ENCODE results near the gene ITGBL1.

ITGBL1 gene

GRCh38 chr13:101640788-101641400, 188.4 kb downstream of the ITGBL1 start:
- no peak overlapping the region for H3K27ac ChIP-seq (ENCODE audit: low read length)
- ATAC-seq (ENCODE audit: insufficient read depth, low read depth), result no peak

DNA sequence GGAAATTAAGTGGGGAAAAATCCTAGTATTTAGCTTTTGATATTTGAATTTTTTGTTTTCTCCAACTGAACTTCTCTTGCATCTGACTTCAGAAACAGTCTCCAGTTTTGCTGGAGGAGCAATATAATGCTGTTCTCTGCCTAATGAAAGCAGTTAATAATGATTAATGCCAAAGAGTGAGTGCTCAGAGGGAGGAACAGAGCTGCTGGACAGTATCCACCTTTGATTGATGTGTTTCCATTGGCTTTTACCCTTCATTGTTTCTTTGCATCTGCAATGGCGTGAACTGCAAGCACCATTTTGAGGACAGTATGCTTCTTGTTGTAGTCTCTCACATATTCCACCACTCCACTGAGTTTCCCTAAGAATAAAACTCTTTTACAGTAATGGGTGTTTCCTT, 193.4 kb downstream of the ITGBL1 start:
- TF ChIP-seq, protein P1, sequence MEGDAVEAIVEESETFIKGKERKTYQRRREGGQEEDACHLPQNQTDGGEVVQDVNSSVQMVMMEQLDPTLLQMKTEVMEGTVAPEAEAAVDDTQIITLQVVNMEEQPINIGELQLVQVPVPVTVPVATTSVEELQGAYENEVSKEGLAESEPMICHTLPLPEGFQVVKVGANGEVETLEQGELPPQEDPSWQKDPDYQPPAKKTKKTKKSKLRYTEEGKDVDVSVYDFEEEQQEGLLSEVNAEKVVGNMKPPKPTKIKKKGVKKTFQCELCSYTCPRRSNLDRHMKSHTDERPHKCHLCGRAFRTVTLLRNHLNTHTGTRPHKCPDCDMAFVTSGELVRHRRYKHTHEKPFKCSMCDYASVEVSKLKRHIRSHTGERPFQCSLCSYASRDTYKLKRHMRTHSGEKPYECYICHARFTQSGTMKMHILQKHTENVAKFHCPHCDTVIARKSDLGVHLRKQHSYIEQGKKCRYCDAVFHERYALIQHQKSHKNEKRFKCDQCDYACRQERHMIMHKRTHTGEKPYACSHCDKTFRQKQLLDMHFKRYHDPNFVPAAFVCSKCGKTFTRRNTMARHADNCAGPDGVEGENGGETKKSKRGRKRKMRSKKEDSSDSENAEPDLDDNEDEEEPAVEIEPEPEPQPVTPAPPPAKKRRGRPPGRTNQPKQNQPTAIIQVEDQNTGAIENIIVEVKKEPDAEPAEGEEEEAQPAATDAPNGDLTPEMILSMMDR (IDR thresholded peaks at IDR 0.05; ENCODE audit: borderline replicate concordance, extremely low read depth, low read length, poor library complexity, severe bottlenecking), result no peak
- TF ChIP-seq EZH2 (IDR thresholded peaks at IDR 0.05; ENCODE audit: borderline replicate concordance, low read depth, low read length, severe bottlenecking), result no peak
- Histone ChIP-seq H2AFZ (ENCODE audit: low read depth, low read length) (no peak overlapping the region), H3K27ac (ENCODE audit: low read length) (no peak overlapping the region), H3K9me3 (ENCODE audit: insufficient read depth, low read length, severe bottlenecking) (no peaks in the 10 kb centered on the region), H3K4me1 (ENCODE audit: insufficient read depth, low read length) (no peaks in the 10 kb centered on the region), H3K9ac (ENCODE audit: low read depth, low read length) (no peak overlapping the region), H3K27me3 (ENCODE audit: insufficient read depth, low read length, poor library complexity) (no peaks in the 10 kb centered on the region), H3K4me3 (ENCODE audit: low read depth in 1 of 2, low read length in 2 of 2) (no peak overlapping the region), H4K20me1 (ENCODE audit: insufficient read depth, low read length) (no peaks in the 10 kb centered on the region), H3K79me2 (ENCODE audit: insufficient read depth, low read length) (no peaks in the 10 kb centered on the region), H3K36me3 (ENCODE audit: insufficient read depth, low read length) (no peaks in the 10 kb centered on the region), H3K4me2 (ENCODE audit: insufficient read depth, low read length) (no peak overlapping the region)
- ATAC-seq (ENCODE audit: insufficient read depth, low read depth) (no peak), DNase-seq (no peak)

More at GRCh38 chr13:101640788-101641400, 188.4 kb downstream of the ITGBL1 start:
- Histone ChIP-seq H3K27me3 (ENCODE audit: insufficient read depth, low read length, poor library complexity) (no peaks in the 10 kb centered on the region), H3K79me2 (ENCODE audit: insufficient read depth, low read length) (no peaks in the 10 kb centered on the region), H2AFZ (ENCODE audit: low read depth, low read length) (no peak overlapping the region), H3K4me3 (ENCODE audit: low read depth in 1 of 2, low read length in 2 of 2) (no peak overlapping the region), H3K4me2 (ENCODE audit: insufficient read depth, low read length) (no peak overlapping the region), H3K36me3 (ENCODE audit: insufficient read depth, low read length) (no peaks in the 10 kb centered on the region), H4K20me1 (ENCODE audit: insufficient read depth, low read length) (no peaks in the 10 kb centered on the region), H3K9ac (ENCODE audit: low read depth, low read length) (no peak overlapping the region), H3K4me1 (ENCODE audit: insufficient read depth, low read length) (peaks cover 5% of the 10 kb centered on the region), H3K9me3 (ENCODE audit: insufficient read depth, low read length, severe bottlenecking) (no peaks in the 10 kb centered on the region)
- TF ChIP-seq, protein P1 (IDR thresholded peaks at IDR 0.05; ENCODE audit: borderline replicate concordance, extremely low read depth, low read length, poor library complexity, severe bottlenecking), result no peak
- TF ChIP-seq EZH2 (IDR thresholded peaks at IDR 0.05; ENCODE audit: borderline replicate concordance, low read depth, low read length, severe bottlenecking), result no peak
- no peak for DNase-seq

GRCh38 chr13:101647760-101648159, 195.3 kb downstream of the ITGBL1 start:
- H2AFZ ChIP-seq (ENCODE audit: low read depth, low read length), result peak overlapping the region; percentile 1; the same call in 1 of the 2 replicates
- ATAC-seq (ENCODE audit: insufficient read depth, low read depth), result no peak
- no peaks in the 10 kb centered on the region for H3K4me1 ChIP-seq (ENCODE audit: insufficient read depth, low read length)
- no peaks in the 10 kb centered on the region for H3K9me3 ChIP-seq (ENCODE audit: insufficient read depth, low read length, severe bottlenecking)
- H3K36me3 ChIP-seq (ENCODE audit: insufficient read depth, low read length), result no peaks in the 10 kb centered on the region
- no peak for TF ChIP-seq EZH2 (IDR thresholded peaks at IDR 0.05; ENCODE audit: borderline replicate concordance, low read depth, low read length, severe bottlenecking)
- TF ChIP-seq, protein P1 (IDR thresholded peaks at IDR 0.05; ENCODE audit: borderline replicate concordance, extremely low read depth, low read length, poor library complexity, severe bottlenecking), result no peak
- no peak overlapping the region for H3K9ac ChIP-seq (ENCODE audit: low read depth, low read length)
- no peaks in the 10 kb centered on the region for H3K27me3 ChIP-seq (ENCODE audit: insufficient read depth, low read length, poor library complexity)
- DNase-seq, result no peak
- H4K20me1 ChIP-seq (ENCODE audit: insufficient read depth, low read length), result no peaks in the 10 kb centered on the region
- no peak overlapping the region for H3K4me3 ChIP-seq (ENCODE audit: low read depth in 1 of 2, low read length in 2 of 2)
- no peak overlapping the region for H3K4me2 ChIP-seq (ENCODE audit: insufficient read depth, low read length)
- no peak overlapping the region for H3K27ac ChIP-seq (ENCODE audit: low read length)
- no peaks in the 10 kb centered on the region for H3K79me2 ChIP-seq (ENCODE audit: insufficient read depth, low read length)
